Measurements from ENCODE around the gene LDAF1.
"Not testable (repeated sequence)": the region's sequence is repeated elsewhere in the genome, so short reads cannot be mapped to it uniquely, and the experiment has no call there.

LDAF1 gene

DNA sequence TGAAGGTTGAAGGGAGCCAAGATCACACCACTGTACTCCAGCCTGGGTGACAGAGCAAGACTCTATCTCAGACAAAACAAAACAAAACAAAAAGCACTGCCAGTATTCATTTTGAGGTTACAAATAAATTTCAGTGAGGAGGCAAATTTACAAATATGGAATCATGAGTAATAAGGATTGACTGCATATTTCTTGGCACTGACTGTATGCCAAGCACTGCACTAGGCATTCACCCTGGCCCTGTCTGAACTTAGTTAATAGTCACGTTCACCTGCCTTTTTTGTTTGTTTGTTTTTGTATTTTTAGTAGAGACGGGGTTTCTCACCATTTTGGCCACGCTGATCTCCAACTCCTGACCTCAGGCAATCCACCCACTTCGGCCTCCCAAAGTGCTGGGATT, 5.1 kb downstream of the LDAF1 start:
- no peak for DNase-seq

DNA sequence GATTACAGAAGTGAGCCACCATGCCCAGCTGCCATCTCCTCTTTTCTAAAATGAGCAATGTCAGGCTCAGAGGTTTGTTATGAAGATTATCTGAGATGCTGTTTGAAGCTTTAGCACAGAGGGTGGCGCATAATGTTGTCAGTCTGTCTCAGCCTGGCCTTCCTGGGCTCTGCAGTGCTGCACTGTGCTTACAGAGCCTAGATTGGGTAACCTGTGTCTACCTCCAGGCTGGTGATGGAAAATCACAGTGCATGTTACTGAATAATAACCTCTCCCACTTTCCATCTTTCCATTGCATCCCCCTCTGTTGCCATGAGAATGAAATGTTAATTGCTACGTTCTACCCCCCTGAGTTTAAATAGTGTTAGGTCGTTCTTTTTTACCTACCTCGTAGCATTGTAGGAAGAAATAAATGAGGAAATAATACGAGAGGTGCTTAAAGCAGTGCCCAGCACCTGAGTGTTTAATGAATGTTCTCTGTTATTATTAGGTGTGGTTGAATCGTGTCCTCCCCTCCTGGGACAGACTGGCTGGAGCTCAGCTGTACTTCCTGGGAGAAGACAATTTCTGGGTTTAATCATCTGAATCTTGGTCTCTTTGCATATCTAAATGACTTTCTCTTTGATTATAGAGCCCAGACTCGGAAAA, 6.2 kb downstream of the LDAF1 start:
- no peak for DNase-seq

DNA sequence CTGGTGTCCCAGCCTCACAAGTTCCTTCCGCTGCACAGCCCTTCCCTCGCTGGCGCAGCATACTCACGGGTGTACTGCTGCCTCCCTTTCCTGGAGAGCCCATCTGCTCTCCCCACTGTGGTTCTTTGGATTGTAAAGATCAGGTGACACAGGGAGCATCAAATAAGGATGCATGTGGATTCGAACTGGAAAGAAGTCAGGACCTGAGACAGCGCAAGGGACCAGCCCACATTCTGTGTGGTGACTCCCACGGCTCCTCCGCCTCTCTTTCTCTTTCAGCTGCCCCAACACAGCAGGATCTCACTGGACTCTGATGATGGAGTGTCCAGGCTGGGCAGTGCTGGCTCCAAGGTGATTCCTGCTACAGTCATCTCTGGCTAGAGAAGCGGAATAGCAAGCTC, 8.1 kb downstream of the LDAF1 start:
- no peak for DNase-seq

DNA sequence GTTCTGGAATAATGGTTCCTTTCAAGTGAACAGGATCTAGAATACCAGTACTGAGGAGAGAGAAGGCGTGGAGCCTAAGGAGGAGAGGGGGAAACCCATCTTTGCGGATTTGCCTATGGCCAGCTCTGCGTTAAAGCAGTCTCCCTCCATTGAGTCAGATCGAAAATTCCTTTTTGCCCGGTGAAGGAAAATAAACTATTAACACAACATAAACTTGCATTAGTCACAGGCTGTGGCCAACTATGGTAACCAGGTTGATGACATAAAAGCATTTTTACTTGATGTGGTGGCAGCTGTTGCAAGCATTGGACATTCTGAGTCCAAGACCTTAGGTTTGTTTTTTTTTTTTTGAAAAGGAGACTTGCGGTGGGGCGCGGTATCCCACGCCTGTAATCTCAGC, 8.9 kb downstream of the LDAF1 start:
- no peak for DNase-seq

DNA sequence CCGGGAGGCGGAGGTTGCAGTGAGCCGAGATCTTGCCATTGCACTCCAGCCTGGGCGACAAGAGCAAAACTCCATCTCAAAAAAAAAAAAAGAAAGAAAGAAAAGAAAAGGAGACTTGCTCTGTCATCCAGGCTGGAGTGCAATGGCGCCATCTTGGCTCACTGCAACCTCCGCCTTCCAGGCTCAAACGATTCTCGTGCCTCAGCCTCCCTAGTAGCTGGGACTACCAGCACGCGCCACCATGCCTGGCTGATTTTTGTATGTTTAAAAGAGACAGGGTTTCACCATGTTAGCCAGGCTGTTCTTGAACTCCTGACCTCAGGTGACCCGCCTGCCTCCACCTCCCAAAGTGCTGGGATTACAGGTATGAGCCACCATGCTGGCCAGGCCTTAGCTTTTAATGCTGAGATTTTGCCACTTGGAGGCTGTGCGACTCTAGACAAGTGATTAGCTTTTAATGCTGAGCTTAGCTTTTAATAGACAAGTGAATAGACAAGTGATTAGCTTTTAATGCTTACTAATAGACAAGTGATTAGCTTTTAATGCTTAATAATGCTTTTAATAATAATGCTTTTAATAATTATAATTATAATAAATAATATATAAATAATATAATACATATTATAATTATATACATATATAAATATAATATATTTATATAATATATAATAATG, 9.6 kb downstream of the LDAF1 start:
- DNase-seq, result no peak

DNA sequence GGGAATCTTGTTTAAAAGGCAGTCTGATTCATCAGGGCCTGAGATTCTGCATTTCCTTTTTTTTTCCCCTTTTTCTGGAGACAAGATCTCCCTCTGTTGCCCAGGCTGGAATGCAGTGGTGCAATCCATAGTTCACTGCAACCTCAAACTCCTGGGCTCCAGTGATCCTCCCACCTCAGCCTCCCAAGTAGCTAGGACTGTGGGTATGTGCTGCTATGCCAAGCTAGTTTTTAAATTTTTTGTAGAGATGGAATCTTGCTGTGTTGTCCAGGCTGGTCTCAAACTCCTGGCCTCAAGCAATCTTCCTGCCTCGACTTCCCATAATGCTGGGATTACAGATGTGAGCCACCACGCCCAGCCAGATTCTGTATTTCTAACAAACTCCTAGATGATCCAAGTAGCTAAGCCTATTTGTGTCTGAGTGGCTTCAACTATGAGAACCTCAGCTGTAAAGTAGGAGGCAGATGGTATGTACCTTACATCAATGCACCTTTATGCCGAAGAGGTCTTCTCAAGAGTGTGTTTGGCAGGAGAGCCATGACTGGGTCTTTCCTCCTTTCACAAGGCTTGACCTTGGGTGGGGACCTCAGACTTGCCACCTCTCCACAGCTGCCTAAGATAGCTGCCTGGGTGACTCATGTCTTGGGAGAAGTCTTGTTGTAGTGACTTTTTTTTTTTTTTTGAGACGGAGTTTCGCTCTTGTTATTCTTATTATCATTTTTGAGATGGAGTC, 10.9 kb downstream of the LDAF1 start:
- DNase-seq, result no peak

DNA sequence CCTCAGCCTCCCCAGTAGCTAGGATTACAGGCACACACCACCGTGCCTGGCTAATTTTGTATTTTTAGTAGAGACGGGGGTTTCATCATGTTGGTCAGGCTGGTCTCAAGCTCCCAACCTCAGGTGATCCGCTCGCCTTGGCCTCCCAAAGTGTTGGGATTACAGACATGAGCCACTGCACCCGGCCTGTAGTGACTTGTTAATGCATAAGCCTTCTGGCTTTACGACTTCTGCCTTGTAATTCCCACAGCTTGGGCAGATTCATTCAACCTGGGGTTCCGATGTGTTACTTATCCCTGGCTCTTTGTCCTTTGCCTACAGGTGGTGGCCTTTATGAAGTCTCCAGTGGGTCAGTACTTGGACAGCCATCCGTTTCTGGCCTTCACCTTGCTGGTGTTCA, 11.6 kb downstream of the LDAF1 start:
- DNase-seq, result not testable (repeated sequence)

DNA sequence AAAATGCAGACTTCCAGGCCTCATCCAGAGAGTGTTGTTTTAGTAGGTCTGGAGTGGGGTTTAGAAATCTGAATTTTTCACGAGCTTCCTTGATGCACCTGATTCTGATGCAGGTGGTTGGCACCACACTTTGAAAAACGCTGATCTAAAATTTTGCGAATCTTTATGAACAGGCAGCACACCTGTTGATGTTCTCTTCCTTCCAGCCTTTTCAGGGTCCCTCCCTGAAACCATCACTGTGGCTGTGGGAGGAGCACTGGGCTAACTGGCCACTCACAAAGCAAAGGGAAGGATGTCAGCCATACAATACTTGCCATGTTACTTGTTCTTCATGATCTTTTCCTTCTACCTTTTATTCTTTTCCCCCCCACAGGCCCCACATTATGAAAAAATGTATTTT, 14.2 kb downstream of the LDAF1 start:
- DNase-seq, result no peak

DNA sequence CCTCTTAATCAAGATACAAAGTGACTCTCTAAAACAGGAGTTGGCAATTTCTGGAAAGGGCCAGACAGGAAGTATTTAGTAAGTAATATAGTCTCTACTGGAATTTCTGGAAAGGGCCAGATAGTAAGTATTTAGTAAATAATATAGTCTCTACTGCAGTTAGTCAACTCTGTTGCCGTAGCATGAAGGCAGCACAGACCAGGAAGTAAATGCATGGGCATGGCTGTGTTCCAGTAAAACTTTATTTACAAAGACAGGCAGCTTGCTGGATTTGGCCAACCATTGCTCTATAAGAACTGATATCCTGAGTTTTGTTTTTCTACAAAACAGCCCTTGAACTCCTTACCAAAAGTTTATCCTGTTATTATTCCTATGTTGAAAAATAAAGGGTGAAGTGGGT, 16.9 kb downstream of the LDAF1 start:
- DNase-seq, result no peak

DNA sequence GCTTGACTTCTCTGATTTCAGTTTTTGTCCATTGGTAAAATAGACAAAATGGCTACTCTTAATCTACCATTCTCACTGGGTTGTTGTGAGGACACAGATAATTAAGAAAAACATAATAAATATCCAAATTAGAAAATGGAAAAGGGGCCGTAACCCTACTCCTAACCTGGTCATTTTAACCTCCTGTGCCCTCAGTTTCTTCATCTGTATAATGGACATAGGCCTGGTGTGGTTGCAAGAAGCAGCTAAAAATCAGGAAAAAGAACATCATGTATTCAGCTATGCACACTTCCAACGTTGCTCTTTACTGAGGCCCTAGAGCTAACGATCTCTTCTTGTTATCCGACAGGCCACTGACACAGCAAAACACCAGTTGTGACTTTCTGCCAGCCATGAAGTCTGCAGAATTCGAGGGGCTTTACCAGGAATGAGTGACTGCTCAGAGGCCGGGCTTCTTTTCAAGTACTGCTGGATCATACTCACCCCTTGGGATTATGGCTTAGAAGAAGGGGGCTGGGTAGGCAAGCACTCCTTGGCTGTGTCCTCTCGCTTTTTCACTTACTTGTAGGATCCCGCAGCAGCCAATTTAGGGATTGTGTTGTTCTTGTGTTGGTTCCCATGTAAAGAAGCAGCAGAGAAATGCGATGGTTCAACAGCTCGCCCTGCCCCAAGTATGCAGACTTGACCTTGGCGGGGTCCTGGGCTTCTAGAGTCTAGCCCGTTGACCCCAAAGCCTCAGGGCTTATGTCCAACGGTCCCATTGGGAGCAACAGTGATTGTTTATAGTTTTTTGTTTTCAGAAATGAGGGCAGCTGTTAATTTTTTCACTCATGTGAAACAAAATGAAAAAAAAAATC, 20.9 kb downstream of the LDAF1 start:
- DNase-seq, result no peak

DNA sequence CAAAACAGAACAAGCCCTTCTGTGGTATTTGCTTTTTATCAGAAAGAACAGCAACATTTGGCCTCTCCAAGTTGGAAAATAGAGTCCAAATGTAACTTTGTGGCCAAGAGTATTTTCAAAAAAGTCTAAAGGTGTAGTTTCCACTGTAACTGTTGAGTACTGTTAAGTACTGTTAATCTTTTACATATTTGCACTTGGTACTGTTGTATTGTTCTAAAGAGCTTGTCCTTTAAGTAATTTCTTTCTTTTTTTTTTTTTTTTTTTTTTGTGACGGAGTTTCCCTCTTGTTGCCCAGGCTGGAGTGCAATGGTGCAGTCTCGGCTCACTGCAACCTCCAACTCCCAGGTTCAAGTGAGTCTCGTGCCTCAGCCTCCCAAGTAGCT, 21.5 kb downstream of the LDAF1 start:
- DNase-seq, result no peak

DNA sequence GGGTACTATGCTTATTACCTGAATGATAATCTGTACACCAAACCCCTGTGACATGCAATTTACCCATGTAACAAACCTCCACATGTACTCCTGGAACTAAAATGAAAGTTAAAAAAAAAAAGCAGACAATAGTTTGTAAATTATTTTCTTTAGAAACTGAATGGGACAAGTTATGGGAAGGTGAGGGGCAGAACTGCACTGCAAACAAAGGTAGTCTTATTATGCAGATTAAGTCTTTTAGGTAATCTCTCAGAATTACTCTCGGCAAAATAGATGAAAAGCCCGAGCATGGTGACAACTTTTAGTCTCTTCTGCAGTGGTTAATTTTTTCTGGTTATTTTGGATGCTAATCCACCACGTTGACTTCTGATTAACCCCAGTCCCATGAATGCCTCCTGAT, 25.5 kb downstream of the LDAF1 start:
- DNase-seq, result no peak

DNA sequence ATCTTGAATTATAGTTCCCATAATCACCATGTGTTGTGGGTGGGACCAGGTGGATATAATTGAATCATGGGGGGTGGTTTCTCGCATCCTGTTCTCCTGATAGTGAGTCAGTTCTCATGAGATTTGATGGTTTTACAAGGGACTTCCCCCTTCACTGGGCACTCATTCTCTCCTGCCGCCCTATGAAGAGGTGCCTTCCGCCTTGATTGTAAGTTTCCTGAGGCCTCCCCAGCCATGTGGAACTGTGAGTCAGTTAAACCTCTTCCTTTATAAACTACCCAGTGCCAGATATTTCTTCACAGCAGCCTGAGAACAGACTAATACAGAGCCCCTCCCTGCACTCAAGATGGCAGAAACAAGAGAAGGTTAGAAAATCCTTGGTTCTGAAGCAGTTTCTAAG, 26.4 kb downstream of the LDAF1 start:
- DNase-seq, result no peak

DNA sequence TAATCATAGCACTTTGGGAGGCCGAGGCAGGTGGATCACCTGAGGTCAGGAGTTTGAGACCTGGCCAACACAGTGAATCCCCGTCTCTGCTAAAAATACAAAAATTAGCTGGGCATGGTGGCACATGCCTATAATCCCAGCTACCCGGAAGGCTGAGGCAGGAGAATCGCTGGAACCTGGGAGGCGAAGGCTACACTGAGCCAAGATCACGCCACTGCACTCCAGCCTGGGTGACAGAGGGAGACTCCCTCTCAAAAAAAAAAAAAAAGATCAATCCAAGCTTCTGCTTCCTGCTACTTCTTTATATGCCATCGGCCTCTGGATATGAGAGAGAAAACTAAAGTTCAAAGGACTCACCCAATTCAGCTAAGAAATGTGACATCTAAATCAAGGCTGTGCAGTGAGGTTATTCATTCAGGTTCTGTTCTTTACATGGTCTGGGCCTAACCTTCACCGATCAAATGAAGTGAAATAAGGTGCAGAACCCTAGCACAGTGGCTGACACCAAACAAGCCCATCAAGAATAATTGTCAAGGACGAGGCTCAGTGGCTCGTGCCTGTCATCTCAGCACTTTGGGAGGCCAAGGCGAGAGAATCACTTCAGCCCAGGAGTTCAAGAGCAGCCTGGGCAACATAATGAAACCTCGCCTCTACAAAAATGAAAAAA, 27.3 kb downstream of the LDAF1 start:
- no peak for DNase-seq

DNA sequence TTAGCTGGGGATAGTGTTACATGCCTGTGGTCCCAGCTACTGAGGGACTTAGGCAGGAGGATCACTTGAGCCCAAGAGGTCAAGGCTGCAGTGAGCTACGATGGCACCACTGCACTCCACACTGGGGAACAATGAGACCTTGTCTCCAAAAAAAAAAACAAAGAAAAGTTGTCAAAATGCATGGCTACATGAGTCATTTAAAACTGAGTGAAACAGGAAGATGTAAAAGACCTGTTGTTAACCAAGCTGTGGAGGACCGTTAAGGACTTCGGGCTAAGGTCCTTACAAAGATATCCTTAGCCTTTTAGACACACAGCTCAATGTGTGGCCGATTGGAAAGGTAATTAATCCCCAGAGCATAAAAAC, 27.8 kb downstream of the LDAF1 start:
- DNase-seq, result no peak

DNA sequence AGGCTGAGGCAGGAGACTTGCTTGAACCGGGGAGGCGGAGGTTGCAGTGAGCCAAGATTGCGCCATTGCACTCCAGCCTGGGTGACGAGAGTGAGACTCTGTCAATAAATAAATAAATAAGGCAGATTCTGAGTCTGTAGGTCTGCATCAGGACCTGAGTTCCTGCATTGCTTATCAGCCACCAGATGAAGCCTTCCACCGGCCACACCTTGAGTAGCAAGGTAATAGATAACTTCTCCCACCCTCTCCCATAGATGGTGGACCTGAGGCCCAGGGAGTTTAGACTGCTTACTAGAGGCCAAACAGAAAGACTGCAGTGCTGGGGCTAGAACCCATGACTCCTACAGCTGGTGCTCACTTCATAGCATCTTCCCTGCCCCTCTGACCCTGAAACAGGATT, 30.8 kb downstream of the LDAF1 start:
- DNase-seq, result no peak

DNA sequence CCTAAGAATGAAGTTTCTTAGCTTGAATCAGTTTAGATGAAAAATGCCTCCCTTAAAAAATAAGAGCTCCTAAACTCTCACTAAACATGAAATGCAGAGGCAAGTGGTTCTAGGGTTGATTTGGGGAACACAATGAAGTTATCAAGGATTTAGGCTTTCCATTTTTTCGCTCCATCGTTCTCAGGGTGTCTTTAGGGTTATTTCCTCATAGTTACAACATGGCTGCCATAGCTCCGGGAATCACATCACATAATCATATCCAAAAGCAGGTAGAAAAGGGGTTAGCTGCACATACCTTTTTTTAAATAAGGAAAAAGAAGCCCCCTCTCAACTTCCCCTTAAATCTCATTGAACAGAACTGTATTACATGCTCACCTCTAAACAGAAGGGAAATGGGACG, 31.5 kb downstream of the LDAF1 start:
- no peak for DNase-seq

DNA sequence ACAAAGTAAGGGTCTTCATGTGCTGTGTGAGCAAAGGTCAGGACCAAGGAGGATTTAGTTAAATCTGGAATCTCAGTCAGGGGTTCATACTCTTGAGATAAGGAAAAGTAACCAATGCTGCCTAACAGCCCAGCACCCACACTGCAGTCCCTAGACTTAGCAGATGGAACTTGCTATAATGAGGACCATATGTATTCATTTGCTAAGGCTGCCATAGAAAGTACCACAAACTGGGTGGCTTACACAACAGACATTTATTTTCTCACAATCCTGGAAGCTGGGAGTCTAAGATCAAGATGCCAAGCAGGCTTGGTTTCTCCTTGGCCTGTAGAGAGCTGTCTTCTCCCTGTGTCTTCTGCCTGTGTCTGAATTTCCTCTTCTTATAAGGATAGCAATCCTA, 32.1 kb downstream of the LDAF1 start:
- no peak for DNase-seq

DNA sequence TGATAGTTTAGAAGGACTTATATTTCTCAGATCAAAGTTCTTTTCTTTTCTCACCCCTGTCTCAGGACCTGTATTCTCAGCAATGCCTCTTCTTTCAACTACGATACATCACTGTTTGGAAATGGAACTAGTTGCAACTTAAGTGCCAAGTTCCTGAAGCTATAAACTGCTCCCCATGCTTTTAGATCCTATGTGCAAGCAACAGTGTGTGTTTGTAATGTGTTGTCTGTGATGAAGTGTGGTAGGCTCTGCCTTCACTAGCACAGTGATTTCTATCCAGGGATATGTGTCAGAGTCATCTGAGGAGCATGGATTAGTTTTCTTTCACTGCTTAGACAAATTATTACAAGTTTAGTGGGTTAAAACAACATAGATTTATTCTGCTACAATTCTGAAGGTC, 34.5 kb downstream of the LDAF1 start:
- no peak for DNase-seq

DNA sequence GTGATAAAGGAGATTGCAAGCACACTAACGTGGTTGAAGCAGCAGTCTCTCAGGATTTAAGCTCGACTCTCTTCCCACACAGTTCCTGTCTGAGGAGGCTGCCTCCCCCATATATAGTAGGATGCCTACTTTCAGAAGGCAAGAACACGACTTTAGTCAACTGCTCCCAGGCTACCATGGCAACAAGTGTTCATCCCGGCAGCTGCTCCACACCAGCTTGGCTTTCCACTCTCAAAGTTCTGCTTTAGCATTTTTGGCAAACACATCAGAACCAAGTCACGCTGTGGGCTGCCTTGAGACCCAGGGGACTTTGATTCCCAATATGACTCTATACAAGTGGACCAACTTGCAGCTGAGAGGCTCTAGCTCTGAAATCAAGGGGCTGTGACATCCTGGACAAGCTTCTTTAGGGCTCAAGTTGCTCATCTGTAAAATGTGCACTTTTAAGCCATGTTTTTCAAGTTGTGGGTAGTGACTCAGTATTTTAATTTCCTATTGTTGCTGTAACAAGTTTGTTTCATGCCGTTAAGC, 36.4 kb downstream of the LDAF1 start:
- no peak for DNase-seq

DNA sequence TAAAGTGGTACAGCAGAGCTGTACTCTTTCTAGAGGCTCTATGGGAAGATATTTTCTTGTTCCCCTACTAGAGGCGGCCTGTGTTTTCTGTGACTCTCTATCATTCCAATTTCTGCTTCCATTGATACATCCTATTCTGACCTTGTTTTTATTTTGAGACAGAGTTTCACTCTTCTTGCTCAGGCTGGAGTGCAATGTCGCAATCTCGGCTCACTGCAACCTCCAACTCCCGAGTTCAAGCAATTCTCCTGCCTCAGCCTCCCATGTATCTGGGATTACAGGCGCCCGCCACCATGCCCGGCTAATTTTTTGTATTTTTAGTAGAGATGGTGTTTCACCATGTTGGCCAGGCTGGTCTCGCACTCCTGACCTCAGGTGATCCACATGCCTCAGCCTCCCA, 36.9 kb downstream of the LDAF1 start:
- DNase-seq, result not testable (repeated sequence)

DNA sequence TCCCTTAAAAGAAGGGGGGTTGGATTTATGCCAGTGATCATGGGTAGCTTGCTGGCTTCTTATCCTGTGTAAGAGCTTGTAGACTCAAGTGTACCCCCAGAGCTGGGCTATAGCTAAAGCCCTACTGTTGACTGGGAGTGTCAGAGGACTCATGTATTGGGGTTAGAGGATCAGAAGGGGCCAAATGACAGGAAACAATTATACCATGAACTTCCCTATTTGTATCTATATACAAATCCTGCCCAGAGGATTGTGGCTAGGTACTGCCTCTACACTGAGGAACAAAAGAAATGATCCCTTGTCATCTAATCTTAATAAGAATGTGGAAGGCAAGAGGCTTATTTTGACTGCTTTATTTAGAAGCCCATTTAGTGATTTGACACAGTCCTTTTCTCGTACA, 38.6 kb downstream of the LDAF1 start:
- no peak for DNase-seq

DNA sequence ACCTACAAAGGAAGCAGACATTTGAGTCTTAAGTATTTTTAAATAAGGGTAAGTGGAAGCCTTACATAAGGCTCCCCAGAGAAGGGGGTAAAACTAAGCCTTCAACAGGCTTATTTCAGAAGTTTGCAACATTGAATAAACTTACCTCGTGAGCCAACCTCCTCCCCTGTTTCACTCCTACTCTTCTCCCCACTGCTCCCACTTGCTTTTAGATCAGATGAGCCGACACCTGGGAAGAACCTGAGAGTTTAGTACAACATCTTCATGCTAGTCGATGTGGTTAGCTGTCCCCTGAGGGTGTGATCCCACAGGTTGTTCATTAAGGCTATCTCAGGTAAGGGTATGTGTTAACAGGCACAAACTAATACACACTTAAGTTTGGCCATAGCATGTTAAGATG, 39.1 kb downstream of the LDAF1 start:
- DNase-seq, result no peak

All from NCI-H774 (cell line).